GM04503 (cell line): Measurements from ENCODE around the gene PPM1D.
"Not testable (repeated sequence)": the region's sequence is repeated elsewhere in the genome, so short reads cannot be mapped to it uniquely, and the experiment has no call there.

Experiments
- DNase-seq: peaks from one replicate; pipeline ENCODE4 v3.0.0-alpha.2; 2012; ENCODE audit warnings: low read depth

PPM1D gene

DNA sequence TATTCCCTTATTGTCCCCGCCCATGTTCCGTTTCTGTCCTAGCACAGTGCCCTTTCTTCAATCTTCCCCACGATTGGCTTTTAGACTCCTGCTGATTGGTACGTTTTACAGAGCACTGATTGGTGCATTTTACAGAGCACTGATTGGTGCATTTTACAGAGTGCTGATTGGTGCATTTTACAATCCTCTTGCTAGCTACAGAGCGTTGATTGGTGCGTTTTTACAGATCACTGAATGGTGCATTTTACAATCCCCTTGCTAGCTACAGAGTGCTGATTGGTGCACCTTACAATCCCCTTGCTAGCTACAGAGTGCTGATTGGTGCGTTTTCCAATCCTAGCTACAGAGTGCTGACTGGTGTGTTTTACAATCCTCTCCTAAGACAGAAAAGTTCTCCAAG is 74.6 kb downstream of the PPM1D start:
- DNase-seq, result not testable (repeated sequence)

DNA sequence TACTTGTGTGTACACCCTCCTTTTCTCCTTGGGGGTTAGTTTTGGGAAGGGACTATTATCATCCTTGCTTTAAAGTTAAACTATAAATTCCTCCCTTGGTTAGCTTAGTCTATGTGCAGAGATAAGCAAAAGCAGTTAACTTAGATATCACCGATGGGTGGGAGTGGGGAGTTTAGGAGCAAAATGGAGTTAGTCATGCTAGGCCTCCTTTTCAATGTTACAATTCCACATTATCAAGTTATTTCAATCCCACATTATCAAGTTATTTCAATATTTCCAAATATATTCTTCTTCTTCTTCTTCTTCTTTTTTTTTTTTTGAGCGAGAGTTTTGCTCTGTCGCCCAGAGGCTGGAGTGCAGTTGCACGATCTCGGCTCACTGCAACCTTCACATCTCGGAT is 76.0 kb downstream of the PPM1D start:
- no peak for DNase-seq

DNA sequence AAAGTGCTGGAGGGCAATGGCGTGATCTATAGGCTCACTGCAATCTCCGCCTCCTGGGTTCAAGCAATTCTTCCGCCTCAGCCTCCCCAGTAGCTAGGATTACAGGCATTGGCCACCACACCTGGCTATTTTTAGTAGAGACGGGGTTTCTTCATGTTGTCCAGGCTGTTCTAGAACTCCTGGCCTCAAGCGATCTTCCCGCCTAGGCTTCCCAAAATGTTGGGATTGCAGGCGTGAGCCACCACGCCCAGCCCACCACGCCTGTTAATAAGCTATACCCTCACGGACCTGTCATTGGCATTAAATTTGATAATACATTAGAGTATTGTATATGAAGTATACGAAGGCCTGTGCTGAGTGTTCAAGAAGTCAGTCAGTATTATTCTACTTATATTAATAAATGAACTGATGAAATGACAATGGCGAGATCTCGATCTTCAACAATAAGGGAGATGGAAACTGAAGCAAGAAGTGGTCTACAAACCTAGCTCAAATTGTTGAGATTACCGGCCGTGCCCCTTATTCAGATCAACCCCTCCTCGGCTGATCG is 76.8 kb downstream of the PPM1D start:
- DNase-seq, result no peak

DNA sequence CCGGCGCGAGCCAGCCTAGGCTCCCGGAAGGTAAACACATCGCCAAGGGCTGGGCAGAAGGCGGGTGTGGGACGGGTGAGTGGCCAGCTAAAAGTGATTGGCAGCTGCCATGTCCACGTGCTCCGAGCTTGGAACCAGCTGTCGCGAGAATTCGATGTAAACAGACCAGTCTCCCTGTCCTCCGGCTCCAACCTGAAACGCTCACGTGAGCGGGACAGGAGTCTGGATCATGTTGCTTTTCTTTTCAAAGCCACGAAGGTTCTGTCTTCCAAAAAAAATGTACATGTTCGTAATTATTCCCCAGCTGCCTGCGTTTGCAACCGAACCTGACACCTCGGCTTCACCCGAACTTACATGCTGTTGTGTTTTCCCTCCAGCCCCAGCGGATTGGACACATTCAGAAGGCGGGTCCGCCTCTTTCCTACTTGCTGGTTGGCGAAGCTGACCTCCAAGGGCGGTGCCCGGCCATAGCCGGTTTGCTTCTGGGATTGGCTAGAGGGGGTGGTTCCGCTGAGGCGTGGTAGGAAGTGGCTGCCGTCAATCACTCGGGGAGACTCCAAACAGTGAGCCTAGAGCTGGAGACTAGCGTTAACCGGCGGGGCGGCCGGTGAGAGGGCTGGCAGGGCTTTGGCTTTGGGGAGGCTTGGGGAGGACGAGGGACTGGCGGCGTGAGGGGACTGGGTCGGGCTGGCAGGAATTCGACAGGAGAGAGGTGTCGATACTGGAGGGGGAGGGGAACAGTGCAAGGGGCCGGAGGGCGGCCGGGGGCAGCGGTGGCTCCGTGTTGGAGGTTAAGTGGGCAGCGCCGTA is 77.5 kb downstream of the PPM1D start, which contains the start of gene BCAS3:
Gene BCAS3 (plus strand): TSS at position 544 of the 810 bp plus-strand sequence.
- DNase-seq, result peak; percentile 97

DNA sequence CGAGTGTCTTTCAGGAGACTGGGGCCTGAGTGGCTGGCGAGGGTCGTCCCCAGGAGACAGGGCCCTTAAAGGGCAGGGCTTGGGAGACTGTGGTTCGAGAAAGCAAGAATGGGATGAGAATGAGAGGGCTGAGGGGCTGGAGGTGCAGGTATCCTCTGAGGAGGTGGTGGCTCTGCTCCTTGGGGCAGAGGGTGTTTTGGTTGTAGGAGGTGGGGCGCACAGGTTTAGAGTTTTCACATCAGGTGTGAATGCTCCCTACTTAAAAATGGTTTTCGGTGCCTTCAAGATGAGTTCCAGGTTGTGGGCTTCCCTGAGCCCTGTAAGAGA is 78.1 kb downstream of the PPM1D start:
- no peak for DNase-seq

DNA sequence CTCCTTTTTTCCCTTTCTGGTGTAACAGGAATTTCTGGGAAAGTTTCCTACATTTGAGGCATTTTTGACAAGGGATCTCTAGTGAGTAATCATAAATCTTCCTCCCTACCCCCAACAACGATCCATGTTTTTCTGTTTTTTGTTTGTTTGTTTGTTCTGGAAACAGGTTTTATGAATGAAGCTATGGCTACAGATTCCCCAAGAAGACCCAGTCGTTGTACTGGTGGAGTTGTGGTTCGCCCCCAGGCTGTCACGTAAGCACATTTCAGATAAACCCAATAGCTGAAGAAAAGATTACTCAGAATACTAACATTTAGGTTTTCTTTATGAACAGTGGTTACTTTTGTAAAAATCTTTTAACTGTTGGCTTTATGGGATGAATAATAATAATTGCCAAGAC is 79.3 kb downstream of the PPM1D start:
- no peak for DNase-seq

DNA sequence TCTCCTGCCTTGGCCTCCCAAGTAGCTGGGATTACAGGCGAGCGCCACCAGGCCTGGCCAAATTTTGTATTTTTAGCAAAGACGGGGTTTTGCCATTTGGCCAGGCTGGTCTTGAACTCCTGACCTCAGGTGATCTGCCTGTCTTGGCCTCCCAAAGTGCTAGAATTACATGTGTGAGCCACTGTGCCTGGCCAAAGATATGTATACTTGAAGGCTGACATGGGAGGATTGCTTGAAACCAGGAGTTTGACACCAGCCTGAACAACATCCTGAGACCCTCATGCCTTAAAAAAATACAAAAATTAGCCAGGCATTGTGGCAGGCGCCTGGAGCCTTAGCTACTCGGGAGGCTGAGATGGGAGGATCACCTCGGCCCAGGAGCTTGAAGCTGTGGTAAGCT is 80.8 kb downstream of the PPM1D start:
- no peak for DNase-seq

DNA sequence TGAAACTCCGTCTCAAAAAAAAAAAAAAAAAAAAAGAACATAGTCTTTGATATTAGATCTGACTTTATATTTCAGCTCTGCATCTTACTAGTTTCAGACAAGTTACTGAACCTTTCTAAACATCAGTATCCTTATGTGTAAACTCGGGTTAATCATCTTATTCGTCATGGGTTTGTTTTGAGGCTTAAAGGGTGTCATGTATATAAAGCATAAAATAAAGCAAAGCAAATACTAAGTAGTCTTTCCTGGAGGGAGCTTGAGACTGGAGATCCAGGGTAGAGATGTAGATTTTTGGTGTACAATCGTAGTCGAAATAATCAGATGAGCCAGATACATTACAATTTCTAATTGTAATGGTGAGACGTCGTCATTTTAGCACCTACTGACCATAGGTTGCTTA is 85.4 kb downstream of the PPM1D start:
- no peak for DNase-seq

DNA sequence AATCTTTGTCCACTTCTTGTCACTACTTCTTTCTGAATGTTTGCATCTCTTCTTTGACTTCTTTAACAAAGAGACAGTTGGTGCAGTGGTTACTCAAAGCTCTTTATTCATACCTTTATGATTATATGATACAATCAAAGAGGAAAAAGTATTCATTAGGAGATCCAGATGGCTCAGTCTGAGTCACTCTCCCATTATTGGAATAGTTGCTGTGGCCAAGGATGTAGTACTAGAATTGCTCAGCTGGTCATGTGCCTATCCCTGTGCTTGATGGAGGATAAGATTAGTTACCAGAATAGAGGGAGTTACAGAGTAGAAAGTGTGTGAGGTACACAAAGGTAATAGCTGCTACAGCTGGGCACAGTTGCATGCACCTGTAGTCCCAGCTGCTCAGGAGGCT is 96.0 kb downstream of the PPM1D start:
- DNase-seq, result no peak

DNA sequence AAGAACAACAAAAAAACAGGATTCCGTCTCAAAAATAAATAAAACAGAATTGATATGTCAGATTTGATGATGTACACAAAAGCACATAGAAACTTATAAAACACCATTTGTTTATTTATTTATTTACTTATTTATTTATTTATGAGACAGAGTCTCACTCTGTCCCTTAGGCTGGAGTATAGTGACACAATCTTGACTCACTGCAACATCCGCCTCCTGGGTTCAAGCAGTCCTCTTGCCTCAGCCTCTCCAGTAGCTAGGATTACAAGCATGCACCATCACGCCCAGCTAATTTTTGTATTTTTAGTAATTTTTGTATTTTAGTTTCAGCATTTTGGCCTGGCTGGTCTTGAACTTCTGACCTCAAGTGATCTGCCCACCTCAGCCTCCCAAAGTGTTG is 99.1 kb downstream of the PPM1D start:
- no peak for DNase-seq

DNA sequence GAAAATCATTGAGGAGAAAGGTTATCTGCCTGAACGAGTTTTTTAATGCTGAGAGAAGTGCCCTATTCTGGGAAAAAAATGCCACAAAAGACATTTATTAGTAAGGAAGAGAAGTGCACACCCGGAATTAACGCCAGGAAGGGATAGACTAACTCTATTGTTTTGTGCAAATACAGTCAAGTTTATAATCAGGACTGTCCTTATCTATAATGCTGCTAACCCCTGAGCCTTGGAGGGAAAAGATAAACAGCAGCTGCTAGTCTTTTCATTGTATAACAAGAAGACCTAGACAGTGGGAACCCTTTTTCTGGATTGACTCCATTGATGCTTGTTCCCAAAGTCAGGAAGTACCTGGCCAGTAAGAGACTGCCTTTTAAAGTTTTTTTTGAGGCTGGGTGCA is 104.2 kb downstream of the PPM1D start:
- no peak for DNase-seq

DNA sequence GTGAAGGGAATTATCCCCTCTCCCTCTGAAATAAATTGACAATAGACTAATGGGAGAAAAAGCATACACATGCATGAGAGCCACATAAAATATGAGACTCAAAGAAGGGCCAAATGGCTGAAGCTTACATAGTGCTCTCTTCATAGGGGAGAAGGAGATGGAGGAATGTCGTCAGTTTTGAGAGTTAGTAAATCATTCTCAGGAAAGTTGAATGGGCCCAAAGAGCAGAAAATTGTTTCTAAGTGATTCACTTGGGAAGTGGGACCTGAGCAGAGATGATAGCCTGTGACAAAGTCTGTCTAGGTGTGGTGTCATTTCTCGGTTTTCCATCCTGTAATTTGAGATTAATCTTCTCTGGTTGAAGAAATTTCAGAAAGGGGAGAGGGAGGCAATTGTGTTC is 112.7 kb downstream of the PPM1D start:
- no peak for DNase-seq

DNA sequence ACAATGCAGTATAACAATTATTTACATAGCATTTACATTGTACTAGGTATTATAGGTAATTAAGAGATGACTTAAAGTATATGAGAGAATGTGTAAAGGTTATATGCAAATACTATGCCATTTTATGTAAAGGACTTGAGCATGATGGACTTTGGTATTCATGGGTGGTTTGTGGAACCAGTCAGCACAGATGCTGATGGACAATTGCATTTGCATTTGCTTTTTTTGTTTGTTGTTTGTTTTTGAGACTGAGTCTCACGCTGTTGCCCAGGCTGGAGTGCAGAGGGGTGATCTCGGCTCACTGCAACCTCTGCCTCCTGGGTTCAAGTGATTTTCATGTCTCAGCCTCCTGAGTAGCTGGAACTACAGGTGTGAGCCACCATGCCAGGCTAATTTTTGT is 113.6 kb downstream of the PPM1D start:
- DNase-seq, result no peak
